ENCODE results near the gene TCEANC2.
"Not testable (repeated sequence)": the region's sequence is repeated elsewhere in the genome, so short reads cannot be mapped to it uniquely, and the experiment has no call there.

TCEANC2 gene

GRCh38 chr1:54088385-54088784, 35.0 kb downstream of the TCEANC2 start:
- no peak for DNase-seq (ENCODE audit: low read depth)
- TF ChIP-seq CTCF (IDR thresholded peaks at IDR 0.05; ENCODE audit: insufficient read depth, low read depth, low read length, missing control alignments), result no peak
- no peak overlapping the region for H3K4me3 ChIP-seq (ENCODE audit: low read depth, low read length)

GRCh38 chr1:54091666-54092065, 38.3 kb downstream of the TCEANC2 start:
- no peak for TF ChIP-seq CTCF (IDR thresholded peaks at IDR 0.05; ENCODE audit: insufficient read depth, low read depth, low read length, missing control alignments)
- no peak overlapping the region for H3K4me3 ChIP-seq (ENCODE audit: low read depth, low read length)
- DNase-seq (ENCODE audit: low read depth), result no peak

GRCh38 chr1:54094001-54094729, 40.8 kb downstream of the TCEANC2 start:
- H3K4me3 ChIP-seq (ENCODE audit: low read depth, low read length), result no peak overlapping the region
- TF ChIP-seq CTCF (IDR thresholded peaks at IDR 0.05; ENCODE audit: insufficient read depth, low read depth, low read length, missing control alignments), result no peak
- no peak for DNase-seq (ENCODE audit: low read depth)

- not testable (repeated sequence) for DNase-seq (ENCODE audit: low read depth); H3K4me3 ChIP-seq (ENCODE audit: low read depth, low read length)
These were observed 41.3 kb downstream of the TCEANC2 start for GRCh38 chr1:54094730-54095105.

- no peak for DNase-seq (ENCODE audit: low read depth)
- no peak overlapping the region for H3K4me3 ChIP-seq (ENCODE audit: low read depth, low read length)
- no peak for TF ChIP-seq CTCF (IDR thresholded peaks at IDR 0.05; ENCODE audit: insufficient read depth, low read depth, low read length, missing control alignments)
These were observed 42.3 kb downstream of the TCEANC2 start for GRCh38 chr1:54095546-54096226.

GRCh38 chr1:54096227-54096876, 42.9 kb downstream of the TCEANC2 start:
- DNase-seq (ENCODE audit: low read depth), result no peak
- no peak overlapping the region for H3K4me3 ChIP-seq (ENCODE audit: low read depth, low read length)
- no peak for TF ChIP-seq CTCF (IDR thresholded peaks at IDR 0.05; ENCODE audit: insufficient read depth, low read depth, low read length, missing control alignments)

- TF ChIP-seq CTCF (IDR thresholded peaks at IDR 0.05; ENCODE audit: insufficient read depth, low read depth, low read length, missing control alignments), result no peak
- DNase-seq (ENCODE audit: low read depth), result no peak
- H3K4me3 ChIP-seq (ENCODE audit: low read depth, low read length), result no peak overlapping the region
These were observed 43.5 kb downstream of the TCEANC2 start for GRCh38 chr1:54096877-54097240.

All from GM12865 (cell line).